Common myeloid progenitor, CD34-positive (primary cell): Measurements from ENCODE around the gene STRADA.

Experiments used
- CTCF ChIA-PET: fragments of 350-600 bp; sonication (Branson Sonifier 250); formaldehyde crosslinking; loops from one replicate; lab custom pipeline; 2021; ENCODE audit warnings: antibody characterized with exemption; lab: Charles Lee
- POLR2A ChIA-PET: fragments of 350-600 bp; sonication (Branson Sonifier 250); formaldehyde crosslinking; loops from one replicate; lab custom pipeline; 2021; ENCODE audit warnings: antibody characterized with exemption; lab: Charles Lee
- DNase-seq, 3 donors: peaks; one replicate each; pipeline versions ENCODE4 v3.0.0 to v3.0.0-alpha.2; 2013
- H3K27ac ChIP-seq, 2 experiments: 1 replicate in 1 of 2; 2 replicates in 1 of 2; pipeline ENCODE4 v1.7.0; 2013; ENCODE audit warnings: inconsistent platforms in 2 of 2, low read length in 2 of 2, mild to moderate bottlenecking in 2 of 2, low read depth in 1 of 2, moderate library complexity in 1 of 2; ENCODE audit not compliant: severe bottlenecking in 2 of 2, insufficient read depth in 1 of 2, poor library complexity in 1 of 2
- H3K27me3 ChIP-seq, 5 experiments: replicated peaks in 2 of 5; 1 replicate in 3 of 5; 2 replicates in 2 of 5; pipeline versions ENCODE4 v1.6.1 to v1.7.0; 2013; ENCODE audit warnings: low read length in 4 of 5, mild to moderate bottlenecking in 2 of 5, moderate library complexity in 2 of 5, inconsistent platforms in 1 of 5; ENCODE audit not compliant: insufficient read depth in 5 of 5, control insufficient read depth in 4 of 5
- H3K36me3 ChIP-seq, 4 experiments: 1 replicate in 2 of 4; 2 replicates in 2 of 4; pipeline versions ENCODE4 v1.6.1 to v1.7.0; 2013; ENCODE audit warnings: low read length in 3 of 4, control low read depth in 1 of 4, mild to moderate bottlenecking in 1 of 4; ENCODE audit not compliant: control insufficient read depth in 4 of 4, insufficient read depth in 4 of 4
- H3K4me1 ChIP-seq, 4 experiments: 1 replicate in 3 of 4; 2 replicates in 1 of 4; pipeline versions ENCODE4 v1.6.1 to v1.7.1; 2013; ENCODE audit warnings: low read length in 3 of 4, mild to moderate bottlenecking in 3 of 4, control low read depth in 1 of 4, inconsistent platforms in 1 of 4, moderate library complexity in 1 of 4; ENCODE audit not compliant: control insufficient read depth in 4 of 4, insufficient read depth in 4 of 4; ENCODE audit errors: control extremely low read depth in 1 of 4
- H3K4me3 ChIP-seq, 7 experiments: 1 replicate in 4 of 7; 2 replicates in 3 of 7; pipeline versions ENCODE4 v1.5.1 to v1.7.0; 2013; ENCODE audit warnings: mild to moderate bottlenecking in 7 of 7, low read length in 6 of 7, moderate library complexity in 6 of 7, inconsistent platforms in 2 of 7, low read depth in 2 of 7, control low read depth in 1 of 7; ENCODE audit not compliant: insufficient read depth in 4 of 7, control insufficient read depth in 1 of 7; ENCODE audit errors: extremely low read depth in 1 of 7
- H3K9me3 ChIP-seq, 5 experiments: 1 replicate in 4 of 5; 2 replicates in 1 of 5; pipeline versions ENCODE4 v1.6.1 to v1.7.1; 2013; ENCODE audit warnings: low read length in 4 of 5, mild to moderate bottlenecking in 2 of 5, inconsistent platforms in 1 of 5, low read depth in 1 of 5, moderate library complexity in 1 of 5; ENCODE audit not compliant: control insufficient read depth in 4 of 5, insufficient read depth in 2 of 5; ENCODE audit errors: control extremely low read depth in 1 of 5
- WGBS: methylation state at CpG from one replicate; pipeline ENCODE4 v1.1.5; 2013; ENCODE audit not compliant: insufficient coverage; 5-methylcytosine and 5-hydroxymethylcytosine counted together

Gene STRADA

GRCh38 chr17:63704259-63704576, 37.4 kb downstream of the STRADA start:
- no peaks in the 10 kb centered on the region for H3K27me3 ChIP-seq
- no peaks in the 10 kb centered on the region for H3K9me3 ChIP-seq
- H3K4me1 ChIP-seq: peaks cover 7 to 61% (median 48%) of the 10 kb centered on the region in 4 experiments
- 94% methylated on average over 6 of the region's 11 CpGs for WGBS
- no peak overlapping the region for H3K4me3 ChIP-seq
- CTCF ChIA-PET: interaction anchor here (1.7 to 3.6 kb wide), 2 partner anchors 8 to 278 kb away, joined by 5 to 17 read pairs; no protein-coding TSS in a partner anchor
- POLR2A ChIA-PET: no interaction called here
- H3K27ac ChIP-seq: no peak overlapping the region
- DNase-seq: no peak
- H3K36me3 ChIP-seq: peaks cover 4 to 45% (median 26%) of the 10 kb centered on the region in 4 experiments

- WGBS: 96% methylated on average over 12 of the region's 16 CpGs
- DNase-seq: no peak
- Histone ChIP-seq H3K27ac (peak overlapping the region in 1 of 2 experiments; percentile 18), H3K9me3 (no peaks in the 10 kb centered on the region), H3K36me3 (peaks cover 0 to 40% (median 25%) of the 10 kb centered on the region in 4 experiments), H3K4me1 (peaks cover 7 to 63% (median 49%) of the 10 kb centered on the region in 4 experiments), H3K4me3 (no peak overlapping the region), H3K27me3 (no peaks in the 10 kb centered on the region)
- POLR2A ChIA-PET: no interaction called here
- CTCF ChIA-PET: interaction anchor here (1.4 to 3.6 kb wide), 6 partner anchors 9 to 278 kb away, joined by 3 to 17 read pairs (median 4); no protein-coding TSS in a partner anchor
Measured at GRCh38 chr17:63703556-63704258, 37.9 kb downstream of the STRADA start.

- ChIA-PET POLR2A (no interaction called here), CTCF (interaction anchor here (0.7 to 3.6 kb wide), 9 partner anchors 10 to 279 kb away, joined by 3 to 17 read pairs (median 4); no protein-coding TSS in a partner anchor)
- H3K27me3 ChIP-seq: no peaks in the 10 kb centered on the region
- peaks cover 7 to 70% (median 55%) of the 10 kb centered on the region in 4 experiments for H3K4me1 ChIP-seq
- no peaks in the 10 kb centered on the region for H3K9me3 ChIP-seq
- no peak overlapping the region for H3K4me3 ChIP-seq
- H3K36me3 ChIP-seq: peaks cover 0 to 41% (median 24%) of the 10 kb centered on the region in 4 experiments
- peak overlapping the region in 1 of 2 experiments; percentile 56 for H3K27ac ChIP-seq
- WGBS: 87% methylated on average over 5 of the region's 5 CpGs
- no peak for DNase-seq
Measured at GRCh38 chr17:63703029-63703428, 38.6 kb downstream of the STRADA start.

GRCh38 chr17:63702721-63703015, 38.9 kb downstream of the STRADA start:
- POLR2A ChIA-PET: no interaction called here
- H3K36me3 ChIP-seq: peaks cover 0 to 43% (median 24%) of the 10 kb centered on the region in 4 experiments
- CTCF ChIA-PET: interaction anchor here (0.7 to 3.6 kb wide), 9 partner anchors 9 to 279 kb away, joined by 3 to 17 read pairs (median 4); no protein-coding TSS in a partner anchor
- H3K27me3 ChIP-seq: no peaks in the 10 kb centered on the region
- no peaks in the 10 kb centered on the region for H3K9me3 ChIP-seq
- H3K27ac ChIP-seq: peak overlapping the region in 1 of 2 experiments; percentile 56
- WGBS: 82% methylated on average over 6 of the region's 6 CpGs
- peaks cover 7 to 74% (median 59%) of the 10 kb centered on the region in 4 experiments for H3K4me1 ChIP-seq
- DNase-seq: no peak
- peak overlapping the region in 4 of 7 experiments; percentile 37 to 73 (median 56) for H3K4me3 ChIP-seq

GRCh38 chr17:63701868-63702720, 39.5 kb downstream of the STRADA start:
- Histone ChIP-seq H3K27ac (peak overlapping the region; percentile 58 to 61), H3K9me3 (no peaks in the 10 kb centered on the region), H3K4me3 (peak overlapping the region in 6 of 7 experiments; percentile 34 to 77 (median 66)), H3K27me3 (no peaks in the 10 kb centered on the region), H3K36me3 (peaks cover 0 to 46% (median 27%) of the 10 kb centered on the region in 4 experiments), H3K4me1 (peaks cover 7 to 78% (median 65%) of the 10 kb centered on the region in 4 experiments)
- 36% methylated on average over 6 of the region's 19 CpGs for WGBS
- CTCF ChIA-PET: interaction anchor here (0.7 to 3.6 kb wide), 10 partner anchors 9 to 278 kb away, joined by 3 to 17 read pairs (median 4); no protein-coding TSS in a partner anchor
- DNase-seq: peak; percentile 47 to 87 (median 86)
- POLR2A ChIA-PET: interaction anchor here (0.9 to 3.2 kb wide), 3 partner anchors 8 to 137 kb away, joined by 3 to 14 read pairs (median 5); partner anchors contain the start of genes CCDC47 and DDX42

- Histone ChIP-seq H3K9me3 (no peaks in the 10 kb centered on the region), H3K27ac (peak overlapping the region in 1 of 2 experiments; percentile 61), H3K36me3 (peaks cover 3 to 51% (median 30%) of the 10 kb centered on the region in 4 experiments), H3K27me3 (no peaks in the 10 kb centered on the region), H3K4me1 (peaks cover 7 to 78% (median 68%) of the 10 kb centered on the region in 4 experiments), H3K4me3 (peak overlapping the region in 6 of 7 experiments; percentile 34 to 77 (median 66))
- DNase-seq: peak in 2 of 3 donors; percentile 70 to 75
- POLR2A ChIA-PET: interaction anchor here (0.9 to 3.2 kb wide), 3 partner anchors 9 to 138 kb away, joined by 3 to 14 read pairs (median 5); partner anchors contain the start of genes CCDC47 and DDX42
- CTCF ChIA-PET: interaction anchor here (0.7 to 2.0 kb wide), 9 partner anchors 9 to 278 kb away, joined by 3 to 6 read pairs (median 3); partner anchors contain the start of gene DDX42
- WGBS: 16% methylated on average over 10 of the region's 10 CpGs
Measured at GRCh38 chr17:63701456-63701820, 40.2 kb downstream of the STRADA start.
